ENCODE measurements around the gene STX4.

STX4 gene

GRCh38 chr16:30998852-30999761 is 34.3 kb upstream of the STX4 start:
- peak; percentile 3; the same call in 1 of the 3 replicates for ATAC-seq
- TF ChIP-seq TSHZ2 (CRISPR knock-in tag; IDR thresholded peaks at IDR 0.05) = no peak
- TF ChIP-seq ARNTL (CRISPR knock-in tag; IDR thresholded peaks at IDR 0.05; ENCODE audit: borderline replicate concordance, low read depth) = no peak

DNA sequence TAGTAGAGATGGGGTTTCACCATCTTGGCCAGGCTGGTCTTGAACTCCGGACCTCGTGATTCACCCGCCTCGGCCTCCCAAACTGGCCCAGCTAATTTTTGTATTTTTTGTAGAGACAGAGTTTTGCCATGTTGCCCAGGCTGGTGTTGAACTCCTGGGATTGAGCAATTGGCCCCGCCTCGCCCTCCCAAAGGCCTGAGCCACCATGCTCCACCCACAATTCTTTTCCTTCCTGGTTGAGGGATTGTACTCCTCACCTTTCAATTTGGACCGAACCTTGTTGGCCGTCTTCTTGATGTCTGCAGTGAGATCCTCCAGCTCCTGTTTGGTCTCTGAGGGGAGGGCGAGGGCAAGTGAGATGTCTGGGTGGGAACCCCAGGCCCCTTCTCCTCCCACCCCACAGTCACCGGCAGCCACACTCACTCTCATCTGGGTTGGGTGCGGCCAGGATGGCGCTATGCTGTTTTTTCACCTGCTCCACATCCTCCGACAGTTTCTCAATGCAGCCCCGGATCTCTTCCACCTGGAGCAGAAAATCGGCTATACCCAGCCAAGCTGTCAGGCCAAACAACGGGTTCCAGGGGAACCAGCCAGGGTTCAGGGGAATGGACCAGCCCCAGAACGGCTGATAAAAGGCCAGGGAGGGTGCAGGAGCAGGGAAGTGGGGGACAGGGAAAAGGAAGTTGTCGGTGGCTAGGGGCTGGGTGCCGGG is 32.5 kb upstream of the STX4 start:
- TF ChIP-seq PATZ1 (CRISPR knock-in tag; IDR thresholded peaks at IDR 0.05; ENCODE audit: borderline replicate concordance) (no peak), POU6F1 (CRISPR knock-in tag; IDR thresholded peaks at IDR 0.05; ENCODE audit: borderline replicate concordance, low read depth) (no peak), ZFP30 (CRISPR knock-in tag; IDR thresholded peaks at IDR 0.05) (no peak), OSR1 (CRISPR knock-in tag; IDR thresholded peaks at IDR 0.05) (no peak), CSDC2 (CRISPR knock-in tag; IDR thresholded peaks at IDR 0.05) (no peak), GLIS3 (CRISPR knock-in tag; IDR thresholded peaks at IDR 0.05) (no peak), TCF4 (CRISPR knock-in tag; IDR thresholded peaks at IDR 0.05; ENCODE audit: borderline replicate concordance) (no peak), BACH2 (CRISPR knock-in tag; IDR thresholded peaks at IDR 0.05; ENCODE audit: borderline replicate concordance) (no peak), ISL1 (CRISPR knock-in tag; IDR thresholded peaks at IDR 0.05) (no peak), ZNF70 (CRISPR knock-in tag; IDR thresholded peaks at IDR 0.05) (no peak), CSRNP3 (CRISPR knock-in tag; IDR thresholded peaks at IDR 0.05) (no peak), PPARA (CRISPR knock-in tag; IDR thresholded peaks at IDR 0.05; ENCODE audit: borderline replicate concordance) (no peak), CREB5 (CRISPR knock-in tag; IDR thresholded peaks at IDR 0.05; ENCODE audit: low read depth) (no peak), TSHZ2 (CRISPR knock-in tag; IDR thresholded peaks at IDR 0.05) (no peak)
- no peak for ATAC-seq
